ENCODE results near the gene LARP1. TPM values are rescaled to one million over a fixed set of nuclear protein-coding genes. Genes with fewer than 3 reads are reported as not detected.

The LARP1 gene
- total RNA-seq, 2 experiments from 2014 or later, result 341 to 343 TPM

GRCh38 chr5:154782812-154783592, 27.8 kb downstream of the LARP1 start:
- ChIA-PET CTCF (interaction anchor here (1.2 kb wide), 1 partner anchor 13 kb away, joined by 3 read pairs; no protein-coding TSS in a partner anchor), POLR2A (no interaction called here)

GRCh38 chr5:154783774-154784460, 28.7 kb downstream of the LARP1 start:
- CTCF ChIA-PET, result interaction anchor here (1.2 kb wide), 1 partner anchor 14 kb away, joined by 3 read pairs; no protein-coding TSS in a partner anchor

GRCh38 chr5:154784856-154785255, 29.7 kb downstream of the LARP1 start:
- POLR2A ChIA-PET, result interaction anchor here (0.7 kb wide), 1 partner anchor 32 kb away, joined by 4 read pairs; no protein-coding TSS in a partner anchor
- CTCF ChIA-PET, result no interaction called here

More at GRCh38 chr5:154783774-154784460, 28.7 kb downstream of the LARP1 start:
- POLR2A ChIA-PET, result no interaction called here

- ChIA-PET POLR2A (no interaction called here), CTCF (no interaction called here)
These were observed 31.2 kb downstream of the LARP1 start for GRCh38 chr5:154786414-154786813.

GRCh38 chr5:154788212-154788611, 33.0 kb downstream of the LARP1 start:
- POLR2A ChIA-PET, result no interaction called here
- CTCF ChIA-PET, result no interaction called here

- POLR2A ChIA-PET, result no interaction called here
- CTCF ChIA-PET, result interaction anchor here (0.7 kb wide), 1 partner anchor 30 kb away, joined by 3 read pairs; no protein-coding TSS in a partner anchor
These were observed 36.4 kb downstream of the LARP1 start for GRCh38 chr5:154791535-154791934.

- ChIA-PET POLR2A (no interaction called here), CTCF (no interaction called here)
These were observed 38.7 kb downstream of the LARP1 start for GRCh38 chr5:154793599-154794524.

GRCh38 chr5:154794525-154795234, 39.5 kb downstream of the LARP1 start:
- POLR2A ChIA-PET, result no interaction called here
- CTCF ChIA-PET, result no interaction called here

- POLR2A ChIA-PET, result no interaction called here
- CTCF ChIA-PET, result no interaction called here
These were observed 40.0 kb downstream of the LARP1 start for GRCh38 chr5:154795235-154795596.

- CTCF ChIA-PET, result no interaction called here
- POLR2A ChIA-PET, result no interaction called here
These were observed 42.6 kb downstream of the LARP1 start for GRCh38 chr5:154797762-154798161.

GRCh38 chr5:154800582-154800981, 45.4 kb downstream of the LARP1 start:
- CTCF ChIA-PET, result no interaction called here
- POLR2A ChIA-PET, result no interaction called here

- CTCF ChIA-PET, result no interaction called here
- POLR2A ChIA-PET, result no interaction called here
These were observed 45.9 kb downstream of the LARP1 start for GRCh38 chr5:154801083-154801482.

GRCh38 chr5:154802050-154802449, 46.9 kb downstream of the LARP1 start:
- ChIA-PET CTCF (no interaction called here), POLR2A (no interaction called here)

- CTCF ChIA-PET, result no interaction called here
- POLR2A ChIA-PET, result no interaction called here
These were observed 51.0 kb downstream of the LARP1 start for GRCh38 chr5:154806176-154806575.

GRCh38 chr5:154811239-154811638, 56.1 kb downstream of the LARP1 start:
- ChIA-PET POLR2A (no interaction called here), CTCF (no interaction called here)

GRCh38 chr5:154811653-154812465, 56.7 kb downstream of the LARP1 start:
- CTCF ChIA-PET, result no interaction called here
- POLR2A ChIA-PET, result no interaction called here

GRCh38 chr5:154813158-154813557, 58.0 kb downstream of the LARP1 start:
- POLR2A ChIA-PET, result no interaction called here
- CTCF ChIA-PET, result interaction anchor here (1.1 kb wide), 1 partner anchor 9 kb away, joined by 3 read pairs; no protein-coding TSS in a partner anchor

GRCh38 chr5:154813736-154814135, 58.6 kb downstream of the LARP1 start:
- ChIA-PET CTCF (interaction anchor here (1.1 kb wide), 1 partner anchor 9 kb away, joined by 3 read pairs; no protein-coding TSS in a partner anchor), POLR2A (no interaction called here)

- ChIA-PET CTCF (no interaction called here), POLR2A (no interaction called here)
These were observed 59.8 kb downstream of the LARP1 start for GRCh38 chr5:154815025-154815424.

Data from activated CD8-positive, alpha-beta memory T cell treated with anti-CD3 and anti-CD28 coated beads for 36 hours (primary cell).